SK-N-SH (cell line): ENCODE results near the gene ALDOA. TPM values are rescaled to one million over a fixed set of nuclear protein-coding genes. Genes with fewer than 3 reads are reported as not detected.
A peak's percentile ranks its signal among the peaks of the same experiment; 100 is the strongest.

Experiments used
- CTCF ChIA-PET: fragments of 300-600, 350-600 bp; formaldehyde crosslinking; extraction: SDS; loops from one replicate; lab custom pipeline; 2021; lab: Yijun Ruan, JAX
- POLR2A ChIA-PET: fragments of 350-600 bp; sonication (Branson Sonifier 250); formaldehyde crosslinking; extraction: SDS; loops from one replicate; lab custom pipeline; 2020; ENCODE audit warnings: antibody characterized with exemption, inconsistent platforms; lab: Yijun Ruan, JAX
- DNase-seq: peaks from one replicate; pipeline ENCODE4 v3.0.0; 2012
- H2AFZ ChIP-seq: fragments of 200-600 bp; sonication (generic); 2 replicates; pipeline ENCODE4 v1.8.1; 2016; ENCODE audit warnings: antibody characterized with exemption, mild to moderate bottlenecking, low read depth
- H3F3A ChIP-seq: fragments of 200-600 bp; sonication (generic); replicated peaks from 2 replicates; pipeline ENCODE3; 2016; ENCODE audit warnings: antibody characterized with exemption, mild to moderate bottlenecking; ENCODE audit not compliant: insufficient read depth
- H3K27ac ChIP-seq, 2 experiments: fragments of 200-500 bp in 1 of 2; fragments of 200-600 bp in 1 of 2; sonication (Bioruptor generic) in 1 of 2; sonication (generic), shearing (Covaris generic) in 1 of 2; 2 replicates each; pipeline versions ENCODE4 v1.5.1 to v1.6.1; 2014 to 2016; ENCODE audit warnings: low read depth in 2 of 2, inconsistent platforms in 1 of 2, low read length in 1 of 2, mild to moderate bottlenecking in 1 of 2, mixed read lengths in 1 of 2
- H3K27me3 ChIP-seq: fragments of 200-600 bp; sonication (generic), shearing (Covaris generic); 2 replicates; pipeline ENCODE4 v1.6.1; 2016; ENCODE audit warnings: mixed run types; ENCODE audit not compliant: insufficient read depth
- H3K36me3 ChIP-seq, 2 experiments: fragments of 200-500 bp in 1 of 2; fragments of 200-600 bp in 1 of 2; sonication (Bioruptor generic) in 1 of 2; sonication (generic) in 1 of 2; replicated peaks in 1 of 2; 2 replicates each; pipeline versions ENCODE3 to v1.5.1; 2014 to 2016; ENCODE audit warnings: low read length in 1 of 2, mild to moderate bottlenecking in 1 of 2; ENCODE audit not compliant: insufficient read depth in 2 of 2, control insufficient read depth in 1 of 2
- H3K4me1 ChIP-seq, 2 experiments: fragments of 200-500 bp in 1 of 2; fragments of 200-600 bp in 1 of 2; sonication (Bioruptor generic) in 1 of 2; sonication (generic), shearing (Covaris generic) in 1 of 2; 2 replicates each; pipeline versions ENCODE4 v1.5.1 to v1.6.1; 2014 to 2016; ENCODE audit warnings: low read depth in 1 of 2, low read length in 1 of 2, mixed run types in 1 of 2; ENCODE audit not compliant: insufficient read depth in 2 of 2, control insufficient read depth in 1 of 2
- H3K4me2 ChIP-seq: fragments of 200-600 bp; sonication (generic), shearing (Covaris generic); 2 replicates; pipeline ENCODE4 v1.6.1; 2017; ENCODE audit warnings: mixed run types
- H3K4me3 ChIP-seq, 2 experiments: fragments of 200-500 bp in 1 of 2; fragments of 200-600 bp in 1 of 2; sonication (Bioruptor generic) in 1 of 2; sonication (generic), shearing (Covaris generic) in 1 of 2; 2 replicates each; pipeline versions ENCODE4 v1.5.1 to v1.8.1; 2014 to 2016; ENCODE audit warnings: low read depth in 2 of 2, inconsistent platforms in 1 of 2, low read length in 1 of 2, mild to moderate bottlenecking in 1 of 2, mixed read lengths in 1 of 2, moderate library complexity in 1 of 2
- H3K79me2 ChIP-seq: fragments of 200-600 bp; sonication (generic); 2 replicates; pipeline ENCODE4 v1.8.1; 2017; ENCODE audit warnings: mild to moderate bottlenecking; ENCODE audit not compliant: insufficient read depth
- H3K9ac ChIP-seq: fragments of 200-600 bp; sonication (generic); 2 replicates; pipeline ENCODE4 v1.6.1; 2017; ENCODE audit warnings: mixed run types
- H3K9me2 ChIP-seq: fragments of 200-600 bp; sonication (generic); 2 replicates; pipeline ENCODE4 v1.6.1; 2017; ENCODE audit warnings: mixed run types
- H3K9me3 ChIP-seq: fragments of 200-600 bp; sonication (generic); 2 replicates; pipeline ENCODE4 v1.6.1; 2017; ENCODE audit warnings: mixed run types, mild to moderate bottlenecking, moderate library complexity
- H4K20me1 ChIP-seq: fragments of 200-600 bp; sonication (generic); 2 replicates; pipeline ENCODE4 v1.6.1; 2017; ENCODE audit warnings: mild to moderate bottlenecking, mixed run types; ENCODE audit not compliant: insufficient read depth
- CHD2 ChIP-seq: fragments of 150-350 bp; IDR thresholded peaks from 2 replicates; pipeline ENCODE4 v1.6.1; 2018; ENCODE audit warnings: low read length; ENCODE audit not compliant: partially characterized antibody
- EP300 ChIP-seq, 2 experiments: IDR thresholded peaks; 2 replicates each; pipeline versions ENCODE4 v1.4.0 to v1.6.1; 2012; ENCODE audit warnings: borderline replicate concordance in 1 of 2, low read depth in 1 of 2, low read length in 1 of 2
- EZH2phosphoT487 ChIP-seq: fragments of 200-600 bp; sonication (generic); IDR thresholded peaks from 2 replicates; pipeline ENCODE4 v1.6.1; 2017; ENCODE audit warnings: low read depth, mixed run types, mild to moderate bottlenecking, antibody characterized with exemption, moderate library complexity, borderline replicate concordance
- FOXJ3 ChIP-seq: sonication (generic); formaldehyde crosslinking; IDR thresholded peaks from 2 replicates; pipeline ENCODE4 v1.5.1; 2020; ENCODE audit warnings: mild to moderate bottlenecking, missing genetic modification reagents
- FOXM1 ChIP-seq: IDR thresholded peaks from 2 replicates; pipeline ENCODE4 v1.4.0; 2012; ENCODE audit warnings: low read depth, mild to moderate bottlenecking
- MEF2A ChIP-seq: IDR thresholded peaks from 2 replicates; pipeline ENCODE4 v1.4.0; 2012; ENCODE audit warnings: low read depth, borderline replicate concordance
- MXI1 ChIP-seq: IDR thresholded peaks from 2 replicates; pipeline ENCODE4 v1.6.1; 2012; ENCODE audit warnings: mild to moderate bottlenecking, low read depth, low read length, improper control_type of control experiment
- RCOR1 ChIP-seq: fragments of 150-350 bp; IDR thresholded peaks from 2 replicates; pipeline ENCODE4 v1.6.1; 2017; ENCODE audit warnings: antibody characterized with exemption, low read length
- SMC3 ChIP-seq: IDR thresholded peaks from 2 replicates; pipeline ENCODE4 v1.6.1; 2012; ENCODE audit warnings: low read depth, low read length, improper control_type of control experiment
- TAF1 ChIP-seq: IDR thresholded peaks from 2 replicates; pipeline ENCODE4 v1.6.1; 2012; ENCODE audit warnings: low read depth, mild to moderate bottlenecking, low read length, moderate library complexity, borderline replicate concordance
- TEAD4 ChIP-seq: IDR thresholded peaks from 2 replicates; pipeline ENCODE4 v1.4.0; 2012; ENCODE audit warnings: mild to moderate bottlenecking, borderline replicate concordance; ENCODE audit not compliant: insufficient read depth
- YY1 ChIP-seq: IDR thresholded peaks from 2 replicates; pipeline ENCODE4 v1.4.0; 2012; ENCODE audit warnings: low read depth, mild to moderate bottlenecking
- WGBS: methylation state at CpG from one replicate; pipeline ENCODE4 v1.1.6; 2017; ENCODE audit warnings: low lambda C conversion rate; 5-methylcytosine and 5-hydroxymethylcytosine counted together
- polyA plus RNA-seq, 3 experiments: library from polyadenylated mRNA; depleted of rRNA; stranded (reverse); fragments of >200 nt; gene quantifications; 2 replicates each; pipeline ENCODE4 v1.2.3, GENCODE V29; 2012
- TF ChIP-seq, protein P1 (sequence below): IDR thresholded peaks from 2 replicates; pipeline ENCODE4; 2012
- TF ChIP-seq, protein P2 (sequence below): fragments of 150-350 bp; IDR thresholded peaks from 2 replicates; pipeline ENCODE4 v1.6.1; 2017; ENCODE audit warnings: antibody characterized with exemption, low read length, low read depth, borderline replicate concordance
- TF ChIP-seq, protein P3 (sequence below): IDR thresholded peaks from 2 replicates; pipeline ENCODE4 v1.4.0; 2012; ENCODE audit warnings: low read depth, borderline replicate concordance

The ALDOA gene
- polyA plus RNA-seq, 1 of the 3 experiments (the other 2 are of a cell fraction), result 641 TPM

DNA sequence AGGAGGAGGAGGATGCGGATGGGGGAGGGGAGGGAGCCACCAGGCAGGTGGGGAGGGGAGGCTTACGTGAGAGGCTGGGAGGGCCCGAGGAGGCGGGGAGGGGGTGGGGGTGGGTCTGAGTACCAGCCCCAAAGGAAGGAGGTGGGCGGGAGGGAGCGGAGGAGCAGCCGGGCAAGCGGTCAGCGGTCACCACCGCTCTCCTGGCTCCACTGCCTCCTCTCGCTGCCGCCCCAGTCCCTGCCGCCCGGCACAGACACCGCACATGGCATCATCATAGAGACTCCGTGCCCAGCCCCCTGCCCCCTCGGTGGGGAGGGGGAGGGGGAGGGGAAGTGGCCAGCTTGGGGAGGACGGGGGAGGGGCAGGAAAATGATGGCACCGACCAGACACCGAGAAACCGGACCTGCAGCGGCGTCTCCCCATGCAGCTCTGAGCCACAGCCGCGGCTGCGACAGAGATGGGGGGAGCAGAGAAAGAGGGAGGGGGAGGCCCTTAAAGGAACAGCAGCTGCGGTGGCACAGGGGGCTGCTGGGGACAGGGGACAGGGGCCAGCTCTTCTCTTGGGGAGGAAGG lies 34.6 kb upstream of the ALDOA start, which contains the start of gene TLCD3B:
TLCD3B (minus strand) TSS at position 431 of the 573 bp plus-strand sequence. CDS start 744 bp downstream, outside the sequence.
- peak within 1 kb of the TSS; percentile 69; the same call in 1 of the 2 replicates for H2AFZ ChIP-seq
- ChIA-PET CTCF (interaction anchor here (0.8 to 3.9 kb wide), 32 partner anchors 9 to 389 kb away, joined by 3 to 43 read pairs (median 8); partner anchors contain the start of genes ALDOA, ASPHD1, C16orf92 and CDIPT), POLR2A (interaction anchor here (1.2 to 2.3 kb wide), 4 partner anchors 8 to 152 kb away, joined by 3 to 12 read pairs (median 5); partner anchors contain the start of genes ALDOA, C16orf92 and CORO1A)
- peak within 1 kb of the TSS; percentile 44 to 51; a peak in 3 of 4 replicates for H3K4me3 ChIP-seq
- no peaks in the 10 kb centered on the region for H3K9me2 ChIP-seq
- peak within 1 kb of the TSS in 1 of 2 experiments; percentile 83; a peak in 2 of 4 replicates for H3K27ac ChIP-seq
- H3K4me2 ChIP-seq, result peak within 1 kb of the TSS; percentile 86
- H3K9ac ChIP-seq, result peak within 1 kb of the TSS; percentile 19; the same call in 1 of the 2 replicates
- no peaks in the 10 kb centered on the region for H3F3A ChIP-seq
- H3K4me1 ChIP-seq, result peaks cover 6 to 28% of the 10 kb centered on the region in 2 experiments; a peak in 2 of 4 replicates
- H4K20me1 ChIP-seq, result no peaks in the 10 kb centered on the region
- H3K36me3 ChIP-seq, result no peaks in the 10 kb centered on the region
- H3K9me3 ChIP-seq, result no peaks in the 10 kb centered on the region
- DNase-seq, result peak; percentile 80
- no peaks in the 10 kb centered on the region for H3K79me2 ChIP-seq
- TF ChIP-seq MXI1, result peak; percentile 62; the same call in 1 of the 2 replicates
- TF ChIP-seq CHD2, result peak; percentile 87
- no peak for TF ChIP-seq FOXM1
- TF ChIP-seq TEAD4, result no peak
- TF ChIP-seq MEF2A, result no peak
- TF ChIP-seq, protein P1, sequence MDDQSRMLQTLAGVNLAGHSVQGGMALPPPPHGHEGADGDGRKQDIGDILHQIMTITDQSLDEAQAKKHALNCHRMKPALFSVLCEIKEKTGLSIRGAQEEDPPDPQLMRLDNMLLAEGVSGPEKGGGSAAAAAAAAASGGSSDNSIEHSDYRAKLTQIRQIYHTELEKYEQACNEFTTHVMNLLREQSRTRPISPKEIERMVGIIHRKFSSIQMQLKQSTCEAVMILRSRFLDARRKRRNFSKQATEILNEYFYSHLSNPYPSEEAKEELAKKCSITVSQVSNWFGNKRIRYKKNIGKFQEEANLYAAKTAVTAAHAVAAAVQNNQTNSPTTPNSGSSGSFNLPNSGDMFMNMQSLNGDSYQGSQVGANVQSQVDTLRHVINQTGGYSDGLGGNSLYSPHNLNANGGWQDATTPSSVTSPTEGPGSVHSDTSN, result no peak
- TF ChIP-seq, protein P2, sequence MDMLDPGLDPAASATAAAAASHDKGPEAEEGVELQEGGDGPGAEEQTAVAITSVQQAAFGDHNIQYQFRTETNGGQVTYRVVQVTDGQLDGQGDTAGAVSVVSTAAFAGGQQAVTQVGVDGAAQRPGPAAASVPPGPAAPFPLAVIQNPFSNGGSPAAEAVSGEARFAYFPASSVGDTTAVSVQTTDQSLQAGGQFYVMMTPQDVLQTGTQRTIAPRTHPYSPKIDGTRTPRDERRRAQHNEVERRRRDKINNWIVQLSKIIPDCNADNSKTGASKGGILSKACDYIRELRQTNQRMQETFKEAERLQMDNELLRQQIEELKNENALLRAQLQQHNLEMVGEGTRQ, result no peak
- TF ChIP-seq YY1, result no peak
- TF ChIP-seq FOXJ3, result no peak
- TF ChIP-seq RCOR1, result no peak
- 9% methylated on average over 23 of the region's 27 CpGs for WGBS
- H3K27me3 ChIP-seq, result no peaks in the 10 kb centered on the region

DNA sequence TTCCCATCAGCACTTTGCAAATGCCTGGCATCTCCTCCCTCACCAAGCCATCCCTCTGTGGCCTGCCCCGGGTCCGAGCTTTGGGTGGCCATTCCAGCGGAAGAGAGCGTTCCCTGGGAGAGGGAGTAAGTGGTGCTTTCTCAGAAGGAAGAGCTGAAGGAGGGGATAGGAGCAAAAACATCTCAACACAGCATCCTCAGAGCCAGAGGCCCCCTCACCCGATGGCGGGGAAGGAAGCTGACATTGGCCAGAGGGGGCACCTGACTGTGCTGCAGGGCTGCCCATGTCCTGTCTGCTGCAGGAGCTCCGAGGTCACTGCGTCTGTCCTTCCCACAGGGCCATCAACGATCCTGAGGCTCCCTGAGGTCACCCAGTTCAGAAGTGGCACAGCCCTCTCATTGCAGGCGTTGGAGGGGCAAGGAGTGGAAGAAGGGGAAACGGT lies 34.1 kb upstream of the ALDOA start:
- no peaks in the 10 kb centered on the region for H3K9me2 ChIP-seq
- no peaks in the 10 kb centered on the region for H3K79me2 ChIP-seq
- no peaks in the 10 kb centered on the region for H4K20me1 ChIP-seq
- ChIA-PET CTCF (interaction anchor here (0.6 to 3.9 kb wide), 47 partner anchors 9 to 850 kb away, joined by 3 to 43 read pairs (median 5); partner anchors contain the start of genes ALDOA, ASPHD1, C16orf92 and CDIPT), POLR2A (interaction anchor here (1.1 to 2.3 kb wide), 6 partner anchors 8 to 152 kb away, joined by 3 to 12 read pairs (median 5); partner anchors contain the start of genes ALDOA, C16orf92, CORO1A and SEZ6L2)
- peak overlapping the region; percentile 86 for H3K4me2 ChIP-seq
- H3K36me3 ChIP-seq, result no peaks in the 10 kb centered on the region
- H3K27me3 ChIP-seq, result no peaks in the 10 kb centered on the region
- no peaks in the 10 kb centered on the region for H3K9me3 ChIP-seq
- TF ChIP-seq RCOR1, result no peak
- TF ChIP-seq MEF2A, result no peak
- no peak for TF ChIP-seq EP300 (IDR thresholded peaks at IDR 0.05; ENCODE audit: borderline replicate concordance in 1 of 2, low read depth in 1 of 2, low read length in 1 of 2)
- TF ChIP-seq, protein P1, result no peak
- no peak for TF ChIP-seq TAF1
- no peak for TF ChIP-seq EZH2phosphoT487
- TF ChIP-seq, protein P3, sequence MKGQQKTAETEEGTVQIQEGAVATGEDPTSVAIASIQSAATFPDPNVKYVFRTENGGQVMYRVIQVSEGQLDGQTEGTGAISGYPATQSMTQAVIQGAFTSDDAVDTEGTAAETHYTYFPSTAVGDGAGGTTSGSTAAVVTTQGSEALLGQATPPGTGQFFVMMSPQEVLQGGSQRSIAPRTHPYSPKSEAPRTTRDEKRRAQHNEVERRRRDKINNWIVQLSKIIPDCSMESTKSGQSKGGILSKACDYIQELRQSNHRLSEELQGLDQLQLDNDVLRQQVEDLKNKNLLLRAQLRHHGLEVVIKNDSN, result no peak
- TF ChIP-seq SMC3, result no peak
- DNase-seq, result no peak
- H2AFZ ChIP-seq, result peak overlapping the region; percentile 69; the same call in 1 of the 2 replicates
- H3K4me1 ChIP-seq, result peaks cover 6 to 28% of the 10 kb centered on the region in 2 experiments; a peak in 2 of 4 replicates
- H3F3A ChIP-seq, result no peaks in the 10 kb centered on the region
- peak overlapping the region; percentile 44 to 51; a peak in 3 of 4 replicates for H3K4me3 ChIP-seq
- peak overlapping the region in 1 of 2 experiments; percentile 83; a peak in 2 of 4 replicates for H3K27ac ChIP-seq
- H3K9ac ChIP-seq, result peak overlapping the region; percentile 19; the same call in 1 of the 2 replicates
- 41% methylated on average over 9 of the region's 11 CpGs for WGBS
